C4-2B (cell line): ENCODE results near the gene EFTUD2.
A peak's percentile ranks its signal among the peaks of the same experiment; 100 is the strongest.
"Not testable (repeated sequence)": the region's sequence is repeated elsewhere in the genome, so short reads cannot be mapped to it uniquely, and the experiment has no call there.

Source experiments
- H3K27ac ChIP-seq: fragments of 450-650 bp; 2 replicates; pipeline ENCODE4 v1.5.1; 2017
- ZFX ChIP-seq: fragments of 450-650 bp; IDR thresholded peaks from 2 replicates; pipeline ENCODE4 v1.6.1; 2017
- TF ChIP-seq, protein P1 (sequence below): fragments of 450-650 bp; conservative IDR thresholded peaks from 2 replicates; pipeline ENCODE4 v1.5.1; 2017; ENCODE audit warnings: mild to moderate bottlenecking

Gene EFTUD2

GRCh38 chr17:44899074-44899782 is at the start of gene EFTUD2:
EFTUD2 (minus strand) TSS chr17:44899445; CDS start chr17:44894521, 4,924 bp downstream.
- H3K27ac ChIP-seq, result peak within 1 kb of the TSS; percentile 90
- TF ChIP-seq, protein P1, sequence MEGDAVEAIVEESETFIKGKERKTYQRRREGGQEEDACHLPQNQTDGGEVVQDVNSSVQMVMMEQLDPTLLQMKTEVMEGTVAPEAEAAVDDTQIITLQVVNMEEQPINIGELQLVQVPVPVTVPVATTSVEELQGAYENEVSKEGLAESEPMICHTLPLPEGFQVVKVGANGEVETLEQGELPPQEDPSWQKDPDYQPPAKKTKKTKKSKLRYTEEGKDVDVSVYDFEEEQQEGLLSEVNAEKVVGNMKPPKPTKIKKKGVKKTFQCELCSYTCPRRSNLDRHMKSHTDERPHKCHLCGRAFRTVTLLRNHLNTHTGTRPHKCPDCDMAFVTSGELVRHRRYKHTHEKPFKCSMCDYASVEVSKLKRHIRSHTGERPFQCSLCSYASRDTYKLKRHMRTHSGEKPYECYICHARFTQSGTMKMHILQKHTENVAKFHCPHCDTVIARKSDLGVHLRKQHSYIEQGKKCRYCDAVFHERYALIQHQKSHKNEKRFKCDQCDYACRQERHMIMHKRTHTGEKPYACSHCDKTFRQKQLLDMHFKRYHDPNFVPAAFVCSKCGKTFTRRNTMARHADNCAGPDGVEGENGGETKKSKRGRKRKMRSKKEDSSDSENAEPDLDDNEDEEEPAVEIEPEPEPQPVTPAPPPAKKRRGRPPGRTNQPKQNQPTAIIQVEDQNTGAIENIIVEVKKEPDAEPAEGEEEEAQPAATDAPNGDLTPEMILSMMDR, result no peak
- peak; percentile 77; the same call in 1 of the 2 replicates for TF ChIP-seq ZFX

GRCh38 chr17:44948315-44948795 is 49.1 kb upstream of the EFTUD2 start:
- TF ChIP-seq, protein P1, result no peak
- TF ChIP-seq ZFX, result no peak
- peak overlapping the region; percentile 94 for H3K27ac ChIP-seq

DNA sequence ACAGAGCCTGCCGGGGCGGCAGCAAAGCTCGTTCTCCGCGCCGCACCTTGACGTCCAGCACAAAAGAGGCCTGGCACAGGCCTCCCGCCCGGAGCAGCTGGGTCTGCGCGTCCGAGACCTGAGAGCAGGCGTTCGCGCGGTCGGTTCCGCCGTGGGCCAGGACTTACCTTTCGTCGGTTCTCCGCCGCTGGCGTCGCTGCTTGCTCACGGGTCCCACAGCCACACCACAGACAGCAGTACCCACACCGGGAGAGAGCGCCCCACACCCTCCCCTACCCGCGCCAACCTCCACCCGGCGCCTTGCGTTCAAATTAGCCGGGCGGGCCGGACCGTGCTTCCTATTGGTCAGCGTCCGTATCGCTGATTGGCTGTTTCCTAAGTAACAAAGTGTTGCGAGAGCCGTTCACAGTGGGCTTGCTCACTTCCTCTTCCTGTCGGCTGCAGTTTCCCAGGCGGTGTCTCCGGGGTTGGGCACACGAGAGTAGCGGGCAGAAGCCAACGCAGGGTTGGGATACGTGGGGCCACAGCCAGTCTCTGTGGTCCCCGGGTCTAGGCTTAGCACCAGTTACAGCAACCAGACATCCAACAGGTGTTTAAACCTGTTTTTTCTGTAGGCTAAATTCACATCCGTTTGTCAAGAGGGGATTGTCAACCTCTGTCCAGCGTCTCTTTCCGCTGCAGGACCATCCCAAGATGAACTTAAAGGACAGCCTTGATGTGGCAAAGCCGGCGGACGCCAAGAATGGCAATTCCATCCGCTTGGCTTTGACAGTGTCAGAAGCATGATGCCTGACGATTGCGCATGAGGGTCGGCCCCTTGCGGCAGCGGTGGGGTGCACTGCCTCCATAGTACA is 48.4 kb upstream of the EFTUD2 start, which contains the start of gene KIF18B:
Gene KIF18B, minus strand, starts transcription at position 313 of the 854 bp plus-strand sequence. CDS start 11,429 bp downstream, outside the sequence.
- H3K27ac ChIP-seq, result peak within 1 kb of the TSS; percentile 94
- TF ChIP-seq, protein P1, result no peak
- TF ChIP-seq ZFX, result peak; percentile 94

- H3K27ac ChIP-seq, result not testable (repeated sequence)
Measured at GRCh38 chr17:44945652-44946051, 46.4 kb upstream of the EFTUD2 start.

- H3K27ac ChIP-seq, result no peak overlapping the region
- no peak for TF ChIP-seq ZFX
- TF ChIP-seq, protein P1, result no peak
Measured at GRCh38 chr17:44942456-44942855, 43.2 kb upstream of the EFTUD2 start.

DNA sequence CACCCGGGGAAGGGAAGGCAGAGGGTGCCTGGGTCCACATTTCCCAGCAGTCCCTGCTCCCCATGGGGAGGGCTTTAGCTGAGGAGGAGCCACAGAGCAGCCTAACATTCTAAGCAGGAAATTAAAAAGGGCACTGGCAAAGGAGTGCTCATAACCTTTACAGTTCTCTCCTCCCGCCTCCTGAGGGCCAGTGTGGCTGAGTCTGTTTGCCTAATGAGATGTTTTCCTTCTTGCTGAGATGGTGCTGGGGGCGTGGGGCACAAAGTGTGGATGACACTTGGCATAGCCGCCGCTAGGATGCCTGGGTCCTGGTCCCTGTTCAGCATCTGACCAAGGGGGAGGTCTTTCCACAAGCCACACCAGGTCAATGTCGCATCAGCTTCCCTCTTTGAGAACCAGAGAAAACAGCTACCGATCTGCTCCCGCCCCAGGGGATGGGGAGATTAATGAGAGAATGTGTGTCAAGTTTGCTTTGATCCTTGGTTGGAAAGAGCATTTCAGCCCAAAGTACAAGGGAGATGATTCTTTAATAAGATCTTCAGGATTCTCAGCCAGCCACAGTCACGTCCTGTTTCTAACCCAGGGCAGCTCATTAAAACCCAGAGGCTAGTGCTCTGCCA is 42.6 kb upstream of the EFTUD2 start:
- no peak for TF ChIP-seq ZFX
- TF ChIP-seq, protein P1, result no peak
- no peak overlapping the region for H3K27ac ChIP-seq

- no peak for TF ChIP-seq ZFX
- TF ChIP-seq, protein P1, result no peak
- H3K27ac ChIP-seq, result no peak overlapping the region
Measured at GRCh38 chr17:44940768-44941167, 41.5 kb upstream of the EFTUD2 start.
